Measurements from ENCODE around the gene SLC25A41. TPM values are rescaled to one million over a fixed set of nuclear protein-coding genes. Genes with fewer than 3 reads are reported as not detected.

The SLC25A41 gene
- total and polyA plus RNA-seq, 2 donors (not counting 1 experiment from before 2014, with no cell fraction given), result 0.30 to 0.48 TPM

DNA sequence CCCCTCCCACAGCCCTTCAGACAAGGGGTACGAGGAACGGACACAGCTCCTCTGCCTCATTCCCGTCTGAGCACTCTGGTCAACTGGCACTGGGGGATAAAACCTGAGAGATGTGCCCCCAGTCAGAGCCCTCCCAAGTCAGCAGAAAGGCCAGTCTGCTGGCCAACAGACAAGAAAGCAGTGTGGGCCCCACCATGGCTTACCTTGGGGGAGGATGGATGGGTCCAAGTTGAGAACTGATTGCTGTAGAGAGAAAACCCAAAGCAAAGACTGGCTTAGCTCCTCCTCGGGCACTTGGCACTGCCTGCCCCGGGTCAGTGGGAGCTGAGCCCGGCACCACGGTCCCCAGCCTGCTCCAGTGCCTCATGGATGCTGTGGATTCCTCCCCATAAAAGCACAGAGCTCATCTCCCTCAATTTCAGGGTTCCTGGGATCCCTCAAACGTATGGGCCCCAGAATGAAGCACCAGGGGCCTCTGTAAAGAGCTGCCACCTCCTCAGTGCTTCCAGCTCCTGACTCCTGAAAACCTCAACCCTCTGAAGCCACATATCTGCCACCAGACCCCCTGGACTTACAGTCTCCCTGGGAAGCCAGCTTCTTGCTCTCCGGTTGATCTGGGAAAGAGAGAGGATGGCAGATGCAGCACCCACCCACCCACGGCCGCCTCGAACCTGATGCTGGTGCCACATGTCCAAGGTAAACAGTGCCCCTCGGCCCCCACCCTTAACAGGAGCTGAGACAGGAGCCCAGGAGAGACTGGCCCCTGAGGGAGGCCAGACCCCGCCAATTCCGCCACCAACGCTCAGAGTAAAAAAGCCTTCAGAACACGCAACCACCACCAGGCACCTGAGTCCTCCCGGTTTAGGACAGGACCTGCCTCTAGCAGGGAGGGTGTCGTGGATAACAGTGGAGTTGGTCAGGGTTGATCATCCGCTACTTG, 12.2 kb downstream of the SLC25A41 start:
- Histone ChIP-seq H3K27me3 (replicated peaks in 1 of 4; ENCODE audit: control extremely low read depth in 1 of 4, control insufficient read depth in 3 of 4, insufficient read depth in 4 of 4, low read length in 3 of 4) (no peaks in the 10 kb centered on the region), H3K4me1 (ENCODE audit: control insufficient read depth in 2 of 2, insufficient read depth in 2 of 2, low read length in 2 of 2) (peaks cover 26 to 30% of the 10 kb centered on the region in 2 donors), H3K4me2 (replicated peaks; ENCODE audit: low read depth, low read length, poor library complexity, severe bottlenecking) (no peak overlapping the region), H3K27ac (ENCODE audit: low read length in 2 of 2) (peak overlapping the region in 1 of 2 donors; percentile 48), H3K79me2 (ENCODE audit: control insufficient read depth, insufficient read depth, low read length) (peaks cover 42% of the 10 kb centered on the region), H4K20me1 (ENCODE audit: control insufficient read depth, insufficient read depth, low read length, poor library complexity, severe bottlenecking) (peaks cover 78% of the 10 kb centered on the region), H3K4me3 (ENCODE audit: control extremely low read depth in 1 of 5, extremely low read depth in 1 of 5, insufficient read depth in 1 of 5, low read depth in 2 of 5, low read length in 4 of 5) (no peak overlapping the region), H3K9me3 (ENCODE audit: control extremely low read depth in 1 of 3, control insufficient read depth in 2 of 3, insufficient read depth in 1 of 3, low read length in 2 of 3) (peaks cover 0 to 12% (median 0%) of the 10 kb centered on the region in 3 donors), H2AFZ (ENCODE audit: insufficient read depth, low read depth, low read length, poor library complexity, severe bottlenecking) (no peak overlapping the region), H3K9ac (ENCODE audit: low read length) (no peak overlapping the region), H3K36me3 (replicated peaks in 1 of 2; ENCODE audit: control extremely low read depth in 1 of 2, control insufficient read depth in 1 of 2, extremely low read depth in 1 of 2, insufficient read depth in 2 of 2, low read length in 1 of 2) (peaks cover 0 to 62% of the 10 kb centered on the region in 2 experiments)
- no peak overlapping the region for H3K27ac Mint-ChIP-seq
- intact Hi-C loops (cut with micrococcal nuclease), result no loop called here
- H3K27me3 Mint-ChIP-seq, result no peaks in the 10 kb centered on the region
- H3K4me1 Mint-ChIP-seq, result peaks cover 35% of the 10 kb centered on the region
- POLR2A ChIA-PET, result no interaction called here
- no peak overlapping the region for H3K4me3 Mint-ChIP-seq
- 94% methylated on average over 15 of the region's 20 CpGs for WGBS (ENCODE audit: insufficient coverage)
- TF ChIP-seq EZH2 (IDR thresholded peaks at IDR 0.05; ENCODE audit: borderline replicate concordance, insufficient read depth, low read depth, low read length, poor library complexity, severe bottlenecking), result no peak
- TF ChIP-seq, protein P1, sequence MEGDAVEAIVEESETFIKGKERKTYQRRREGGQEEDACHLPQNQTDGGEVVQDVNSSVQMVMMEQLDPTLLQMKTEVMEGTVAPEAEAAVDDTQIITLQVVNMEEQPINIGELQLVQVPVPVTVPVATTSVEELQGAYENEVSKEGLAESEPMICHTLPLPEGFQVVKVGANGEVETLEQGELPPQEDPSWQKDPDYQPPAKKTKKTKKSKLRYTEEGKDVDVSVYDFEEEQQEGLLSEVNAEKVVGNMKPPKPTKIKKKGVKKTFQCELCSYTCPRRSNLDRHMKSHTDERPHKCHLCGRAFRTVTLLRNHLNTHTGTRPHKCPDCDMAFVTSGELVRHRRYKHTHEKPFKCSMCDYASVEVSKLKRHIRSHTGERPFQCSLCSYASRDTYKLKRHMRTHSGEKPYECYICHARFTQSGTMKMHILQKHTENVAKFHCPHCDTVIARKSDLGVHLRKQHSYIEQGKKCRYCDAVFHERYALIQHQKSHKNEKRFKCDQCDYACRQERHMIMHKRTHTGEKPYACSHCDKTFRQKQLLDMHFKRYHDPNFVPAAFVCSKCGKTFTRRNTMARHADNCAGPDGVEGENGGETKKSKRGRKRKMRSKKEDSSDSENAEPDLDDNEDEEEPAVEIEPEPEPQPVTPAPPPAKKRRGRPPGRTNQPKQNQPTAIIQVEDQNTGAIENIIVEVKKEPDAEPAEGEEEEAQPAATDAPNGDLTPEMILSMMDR (IDR thresholded peaks at IDR 0.05), result no peak
- ATAC-seq (ENCODE audit: low read depth), result no peak
- CTCF ChIA-PET, result no interaction called here
- no peak for DNase-seq
- no peaks in the 10 kb centered on the region for H3K9me3 Mint-ChIP-seq (ENCODE audit: insufficient read depth)

DNA sequence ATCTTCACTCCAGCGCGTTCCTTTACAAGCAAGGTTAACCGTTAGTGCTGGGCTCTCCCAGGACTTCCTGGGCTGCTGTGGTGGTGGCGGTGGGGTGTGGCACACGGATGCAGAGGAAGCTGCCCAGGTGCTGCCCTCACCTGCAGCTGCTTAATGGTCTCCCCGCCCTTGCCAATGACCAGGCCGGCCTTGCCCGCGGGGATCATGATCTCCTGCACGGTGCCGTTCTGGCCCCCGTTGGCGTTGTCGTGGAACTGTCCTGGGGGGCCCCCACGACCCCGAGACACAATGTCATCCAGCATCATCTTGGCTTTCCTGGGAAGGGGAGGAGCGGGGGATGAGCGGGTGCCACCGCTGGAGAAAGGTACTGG, 15.0 kb downstream of the SLC25A41 start:
- Mint-ChIP-seq H3K4me3 (no peak overlapping the region), H3K4me1 (peaks cover 22% of the 10 kb centered on the region), H3K9me3 (ENCODE audit: insufficient read depth) (no peaks in the 10 kb centered on the region), H3K27ac (no peak overlapping the region), H3K27me3 (no peaks in the 10 kb centered on the region)
- Histone ChIP-seq H3K9me3 (ENCODE audit: control extremely low read depth in 1 of 3, control insufficient read depth in 2 of 3, insufficient read depth in 1 of 3, low read length in 2 of 3) (no peaks in the 10 kb centered on the region), H2AFZ (ENCODE audit: insufficient read depth, low read depth, low read length, poor library complexity, severe bottlenecking) (no peak overlapping the region), H3K27ac (ENCODE audit: low read length in 2 of 2) (no peak overlapping the region), H3K36me3 (replicated peaks in 1 of 2; ENCODE audit: control extremely low read depth in 1 of 2, control insufficient read depth in 1 of 2, extremely low read depth in 1 of 2, insufficient read depth in 2 of 2, low read length in 1 of 2) (peaks cover 0 to 85% of the 10 kb centered on the region in 2 experiments), H3K4me3 (ENCODE audit: control extremely low read depth in 1 of 5, extremely low read depth in 1 of 5, insufficient read depth in 1 of 5, low read depth in 2 of 5, low read length in 4 of 5) (no peak overlapping the region), H4K20me1 (ENCODE audit: control insufficient read depth, insufficient read depth, low read length, poor library complexity, severe bottlenecking) (peaks cover 88% of the 10 kb centered on the region), H3K9ac (ENCODE audit: low read length) (no peak overlapping the region), H3K27me3 (replicated peaks in 1 of 4; ENCODE audit: control extremely low read depth in 1 of 4, control insufficient read depth in 3 of 4, insufficient read depth in 4 of 4, low read length in 3 of 4) (no peaks in the 10 kb centered on the region), H3K4me2 (replicated peaks; ENCODE audit: low read depth, low read length, poor library complexity, severe bottlenecking) (no peak overlapping the region), H3K4me1 (ENCODE audit: control insufficient read depth in 2 of 2, insufficient read depth in 2 of 2, low read length in 2 of 2) (peaks cover 14 to 16% of the 10 kb centered on the region in 2 donors), H3K79me2 (ENCODE audit: control insufficient read depth, insufficient read depth, low read length) (peaks cover 36% of the 10 kb centered on the region)
- ChIA-PET POLR2A (no interaction called here), CTCF (no interaction called here)
- ATAC-seq (ENCODE audit: low read depth), result no peak
- intact Hi-C loops (cut with micrococcal nuclease), result no loop called here
- WGBS (ENCODE audit: insufficient coverage), result 97% methylated on average over 17 of the region's 19 CpGs
- no peak for TF ChIP-seq EZH2 (IDR thresholded peaks at IDR 0.05; ENCODE audit: borderline replicate concordance, insufficient read depth, low read depth, low read length, poor library complexity, severe bottlenecking)
- TF ChIP-seq, protein P1 (IDR thresholded peaks at IDR 0.05), result no peak
- no peak for DNase-seq

Data from B cell (primary cell).